ENCODE results near the gene TGFBR1.

DNA sequence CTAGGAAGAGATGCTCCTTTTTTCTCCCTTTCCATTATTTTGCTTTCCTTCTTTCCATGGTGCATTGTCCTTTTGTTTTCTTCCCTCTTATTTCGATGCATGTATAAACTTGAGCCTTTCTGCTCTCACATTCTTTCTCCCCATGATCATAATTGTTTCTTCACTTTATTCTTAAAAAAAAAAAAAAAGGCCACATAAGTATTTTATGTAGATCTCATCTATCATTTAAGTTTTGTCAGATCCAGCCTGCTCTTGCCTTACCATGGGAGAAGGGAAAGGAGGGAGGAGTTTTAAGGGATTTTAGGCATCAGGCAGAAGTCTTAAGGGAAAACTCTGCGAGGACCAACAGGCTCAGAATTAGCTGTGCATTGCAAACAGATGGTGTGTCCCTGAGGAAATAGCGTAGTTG lies 11.1 kb downstream of the TGFBR1 start:
- TF ChIP-seq, protein P1, sequence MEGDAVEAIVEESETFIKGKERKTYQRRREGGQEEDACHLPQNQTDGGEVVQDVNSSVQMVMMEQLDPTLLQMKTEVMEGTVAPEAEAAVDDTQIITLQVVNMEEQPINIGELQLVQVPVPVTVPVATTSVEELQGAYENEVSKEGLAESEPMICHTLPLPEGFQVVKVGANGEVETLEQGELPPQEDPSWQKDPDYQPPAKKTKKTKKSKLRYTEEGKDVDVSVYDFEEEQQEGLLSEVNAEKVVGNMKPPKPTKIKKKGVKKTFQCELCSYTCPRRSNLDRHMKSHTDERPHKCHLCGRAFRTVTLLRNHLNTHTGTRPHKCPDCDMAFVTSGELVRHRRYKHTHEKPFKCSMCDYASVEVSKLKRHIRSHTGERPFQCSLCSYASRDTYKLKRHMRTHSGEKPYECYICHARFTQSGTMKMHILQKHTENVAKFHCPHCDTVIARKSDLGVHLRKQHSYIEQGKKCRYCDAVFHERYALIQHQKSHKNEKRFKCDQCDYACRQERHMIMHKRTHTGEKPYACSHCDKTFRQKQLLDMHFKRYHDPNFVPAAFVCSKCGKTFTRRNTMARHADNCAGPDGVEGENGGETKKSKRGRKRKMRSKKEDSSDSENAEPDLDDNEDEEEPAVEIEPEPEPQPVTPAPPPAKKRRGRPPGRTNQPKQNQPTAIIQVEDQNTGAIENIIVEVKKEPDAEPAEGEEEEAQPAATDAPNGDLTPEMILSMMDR (conservative IDR thresholded peaks at IDR 0.05; ENCODE audit: low read depth, low read length) = no peak
- TF ChIP-seq EZH2 (IDR thresholded peaks at IDR 0.05; ENCODE audit: low read length, unreplicated experiment) (no peak), EZH2phosphoT487 (IDR thresholded peaks at IDR 0.05; ENCODE audit: borderline replicate concordance, low read length) (no peak)
